Psoas muscle (tissue), 8 donors: ENCODE measurements around the gene UXS1. TPM values are rescaled to one million over a fixed set of nuclear protein-coding genes. Genes with fewer than 3 reads are reported as not detected.

ENCODE experiments used
- ATAC-seq, 4 donors: fragments of 200-7000 bp; cut with Tn5 transposase; one replicate each; pipeline ENCODE4 v1.9.1; 2020; ENCODE audit warnings: moderate library complexity in 3 of 4, mild to moderate bottlenecking in 2 of 4
- DNase-seq, 2 donors: peaks; one replicate each; pipeline ENCODE4 v3.0.0-alpha.2; 2020
- H3K27ac ChIP-seq: fragments of 200-600 bp; one replicate; pipeline ENCODE4 v1.8.0; 2022
- H3K27me3 ChIP-seq, 3 donors: fragments of 200-600 bp in 1 of 3; one replicate each; pipeline versions ENCODE4 v1.6.1 to v1.8.0; 2013 to 2022; ENCODE audit warnings: low read length in 2 of 3, mild to moderate bottlenecking in 2 of 3, moderate library complexity in 1 of 3; ENCODE audit not compliant: insufficient read depth in 3 of 3
- H3K36me3 ChIP-seq, 2 donors: fragments of 200-600 bp in 1 of 2; one replicate each; pipeline versions ENCODE4 v1.6.1 to v1.8.0; 2013 to 2022; ENCODE audit warnings: low read depth in 1 of 2, mild to moderate bottlenecking in 1 of 2, moderate library complexity in 1 of 2; ENCODE audit not compliant: insufficient read depth in 1 of 2
- H3K4me1 ChIP-seq: fragments of 200-600 bp; one replicate; pipeline ENCODE4 v1.8.0; 2022
- H3K4me3 ChIP-seq: fragments of 200-600 bp; one replicate; pipeline ENCODE4 v1.8.0; 2022; ENCODE audit warnings: mild to moderate bottlenecking
- H3K9me3 ChIP-seq: fragments of 200-600 bp; one replicate; pipeline ENCODE4 v1.8.0; 2022
- CTCF ChIP-seq: fragments of 200-600 bp; IDR thresholded peaks from one replicate; pipeline ENCODE4 v1.8.0; 2022; ENCODE audit warnings: antibody characterized with exemption
- WGBS, 3 donors: extraction: QIAGEN DNeasy Blood & Tissue Kit; methylation state at CpG; one replicate each; pipeline versions ENCODE4 v1.1.6 to v1.1.7; 2013; 5-methylcytosine and 5-hydroxymethylcytosine counted together
- intact Hi-C, 2 donors: fragments of 100-400 bp; cut with DNase I; formaldehyde crosslinking; loops; one replicate each; pipeline versions ENCODE4 v1.11.0 to v1.14.2; 2022
- polyA plus RNA-seq, 3 donors: library from polyadenylated mRNA; stranded (reverse); fragments of 200-250 nt; gene quantifications; one replicate each; pipeline ENCODE4 v1.2.3, GENCODE V29; 2013
- total RNA-seq, 4 donors: library from RNA; stranded (reverse); fragmentation: NEBNext Ultra II Directional in 2 of 4; extraction: Animal tissue kit (Norgen Biotek cat#: 25700) in 2 of 4; gene quantifications; one replicate each; pipeline versions ENCODE4 v1.2.1 to v1.2.4, GENCODE V29; 2021 to 2023
- donor health status: healthy with polysubstance abuse.
- donor health status: DM: no; HTN: no; CAD: no; lungs with moderate emphysema.
- donor health status: Bipolar disorder and iron deficiency.
- donor health status: healthy.
- donor health status: DM: yes; HTN: yes; CAD: no.
- donor health status: DM: no; HTN: no; CAD: no.
- donor health status: DM: no; HTN: no; CAD: no.
- donor health status: DM: yes; HTN: yes; CAD: no.

The UXS1 gene
- total and polyA plus RNA-seq, 7 donors = 12.2 to 36.0 (median 22.5) TPM

- H3K27me3 ChIP-seq = no peaks in the 10 kb centered on the region
- DNase-seq = no peak
- H3K4me1 ChIP-seq = peaks cover 29% of the 10 kb centered on the region
- WGBS, 3 donors = 57 to 85% (median 65%) methylated on average over 4 of the region's 4 CpGs
- H3K27ac ChIP-seq = peak overlapping the region; percentile 90
- peaks cover 0 to 25% of the 10 kb centered on the region in 2 donors for H3K36me3 ChIP-seq
- ATAC-seq = no peak
- no peak overlapping the region for H3K4me3 ChIP-seq
- intact Hi-C loops = loop anchor here in 1 of 2 donors (5.0 kb wide), 1 partner anchor 77 kb away; the partner anchor contains the start of gene UXS1
- H3K9me3 ChIP-seq = no peaks in the 10 kb centered on the region
- no peak for TF ChIP-seq CTCF
Measured at GRCh38 chr2:106115665-106116064, 78.4 kb downstream of the UXS1 start.

GRCh38 chr2:106115250-106115649 lies 78.9 kb downstream of the UXS1 start:
- 90 to 96% (median 91%) methylated on average over 2 of the region's 2 CpGs for WGBS, 3 donors
- H3K36me3 ChIP-seq = peaks cover 0 to 24% of the 10 kb centered on the region in 2 donors
- no peaks in the 10 kb centered on the region for H3K9me3 ChIP-seq
- TF ChIP-seq CTCF = no peak
- DNase-seq = no peak
- no peak overlapping the region for H3K4me3 ChIP-seq
- H3K27ac ChIP-seq = peak overlapping the region; percentile 90
- H3K4me1 ChIP-seq = peaks cover 29% of the 10 kb centered on the region
- intact Hi-C loops = loop anchor here in 1 of 2 donors (5.0 kb wide), 1 partner anchor 77 kb away; the partner anchor contains the start of gene UXS1
- H3K27me3 ChIP-seq = no peaks in the 10 kb centered on the region
- peak; percentile 65 to 83 (median 77) for ATAC-seq

- H3K27ac ChIP-seq = no peak overlapping the region
- H3K36me3 ChIP-seq = peaks cover 0 to 28% of the 10 kb centered on the region in 2 donors
- H3K9me3 ChIP-seq = no peaks in the 10 kb centered on the region
- no peaks in the 10 kb centered on the region for H3K27me3 ChIP-seq
- ATAC-seq (no peak), DNase-seq (no peak)
- no peak for TF ChIP-seq CTCF
- intact Hi-C loops = no loop called here
- no peak overlapping the region for H3K4me3 ChIP-seq
- WGBS, 3 donors = 77 to 94% (median 87%) methylated on average over 4 of the region's 4 CpGs
- H3K4me1 ChIP-seq = peaks cover 29% of the 10 kb centered on the region
Measured at GRCh38 chr2:106114166-106114565, 79.9 kb downstream of the UXS1 start.

- WGBS, 3 donors = 94 to 97% (median 97%) methylated on average over 13 of the region's 13 CpGs
- H3K36me3 ChIP-seq = peaks cover 0 to 28% of the 10 kb centered on the region in 2 donors
- no peaks in the 10 kb centered on the region for H3K9me3 ChIP-seq
- ATAC-seq (no peak), DNase-seq (no peak)
- no peak for TF ChIP-seq CTCF
- H3K27me3 ChIP-seq = no peaks in the 10 kb centered on the region
- intact Hi-C loops = no loop called here
- H3K27ac ChIP-seq = no peak overlapping the region
- H3K4me3 ChIP-seq = no peak overlapping the region
- peaks cover 30% of the 10 kb centered on the region for H3K4me1 ChIP-seq
Measured at GRCh38 chr2:106113361-106113966, 80.6 kb downstream of the UXS1 start.
